SK-N-MC (cell line): ENCODE results near the gene U2AF1.
A peak's percentile ranks its signal among the peaks of the same experiment; 100 is the strongest.
"Not testable (repeated sequence)": the region's sequence is repeated elsewhere in the genome, so short reads cannot be mapped to it uniquely, and the experiment has no call there.

Experiments used
- DNase-seq: peaks from one replicate; pipeline ENCODE4 v3.0.0-alpha.2; 2011; ENCODE audit warnings: low read depth, low spot score
- H3K27ac ChIP-seq: fragments of 200-600 bp; sonication (generic); 2 replicates; pipeline ENCODE4 v1.5.1; 2016; ENCODE audit warnings: mixed run types
- H3K36me3 ChIP-seq: fragments of 200-600 bp; sonication (generic); 2 replicates; pipeline ENCODE4 v1.6.1; 2017; ENCODE audit warnings: antibody characterized with exemption, low read length, mixed read lengths; ENCODE audit not compliant: insufficient read depth
- H3K4me3 ChIP-seq: fragments of 200-600 bp; sonication (generic); 2 replicates; pipeline ENCODE4 v1.5.1; 2016
- H3K9ac ChIP-seq: fragments of 200-600 bp; sonication (generic); 2 replicates; pipeline ENCODE4 v1.8.0; 2017; ENCODE audit warnings: mixed run types, mixed read lengths; ENCODE audit not compliant: insufficient read length
- H3K9me3 ChIP-seq: fragments of 200-600 bp; sonication (generic); 2 replicates; pipeline ENCODE4 v1.6.1; 2017; ENCODE audit warnings: low read depth, mild to moderate bottlenecking, antibody characterized with exemption, low read length, moderate library complexity, mixed read lengths

U2AF1 gene

DNA sequence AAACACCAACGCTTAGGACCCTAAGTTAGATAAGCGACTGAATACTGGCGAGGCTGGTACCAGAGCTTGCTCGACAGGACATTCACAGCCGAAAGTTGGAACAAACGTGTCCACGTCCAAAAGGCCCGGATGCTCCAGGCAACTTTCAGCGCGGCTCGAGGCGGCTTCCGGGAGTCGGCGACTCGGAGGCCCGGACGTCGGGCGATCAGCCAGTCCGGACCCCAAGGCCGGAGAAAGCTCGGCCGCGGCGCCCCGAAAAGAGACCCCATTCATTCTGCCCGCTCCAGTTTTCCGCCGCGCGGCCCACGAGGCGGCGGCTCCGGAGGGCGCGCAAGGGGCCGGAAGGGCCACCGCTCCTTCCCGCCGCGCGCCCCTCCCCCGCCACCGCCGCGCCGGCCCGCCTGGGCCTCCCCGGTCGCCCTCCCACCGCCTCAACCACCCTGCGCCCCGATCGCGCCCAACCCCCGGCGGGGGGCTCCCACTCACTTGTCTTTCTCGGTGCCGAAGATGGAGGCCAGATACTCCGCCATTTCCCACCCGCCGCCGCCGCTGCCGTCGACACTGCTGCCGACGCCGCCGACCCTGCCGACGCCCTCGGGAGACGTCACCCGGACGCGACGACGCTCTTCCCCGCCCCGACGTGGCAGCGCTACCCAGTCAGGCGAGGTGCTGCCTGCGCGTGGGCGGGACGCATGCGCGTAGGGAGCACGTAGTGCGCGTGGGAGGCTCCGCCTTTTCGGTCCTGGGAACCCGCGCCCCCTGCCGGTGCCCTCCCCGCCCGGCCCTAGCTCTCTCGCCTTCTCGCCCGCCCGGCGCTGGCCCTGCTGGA, at the start of gene U2AF1:
TSS of gene U2AF1 (minus strand) at position 606 of the 829 bp plus-strand sequence. CDS start at position 530, 76 bp downstream.
- peak within 1 kb of the TSS; percentile 55; the same call in 1 of the 2 replicates for H3K4me3 ChIP-seq
- not testable (repeated sequence) for H3K9me3 ChIP-seq, DNase-seq, H3K36me3 ChIP-seq, H3K27ac ChIP-seq, H3K9ac ChIP-seq

DNA sequence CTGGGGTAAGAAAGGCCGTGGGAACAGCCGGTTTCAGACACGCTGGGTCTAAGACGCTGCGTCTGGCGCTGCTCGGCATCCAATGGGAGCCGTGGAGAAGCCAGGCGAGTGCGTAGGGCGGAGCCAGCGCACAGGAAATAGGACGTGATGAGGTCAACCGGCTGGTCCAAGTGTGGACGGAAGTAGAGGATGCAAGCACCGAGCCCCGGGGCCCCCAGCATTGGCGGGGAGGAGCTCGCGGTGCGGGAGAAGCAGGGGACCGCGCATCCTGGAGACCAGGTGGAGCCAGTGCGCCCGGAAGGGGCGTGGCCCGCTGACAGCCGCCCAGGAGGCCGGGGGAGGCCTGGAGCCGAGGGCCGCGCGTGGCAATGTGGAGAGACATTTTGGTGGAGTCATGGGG, 46.2 kb upstream of the U2AF1 start:
- not testable (repeated sequence) for H3K4me3 ChIP-seq, H3K9me3 ChIP-seq, DNase-seq, H3K27ac ChIP-seq, H3K36me3 ChIP-seq, H3K9ac ChIP-seq

- not testable (repeated sequence) for H3K36me3 ChIP-seq, H3K9me3 ChIP-seq, DNase-seq, H3K4me3 ChIP-seq, H3K9ac ChIP-seq, H3K27ac ChIP-seq
These were observed 42.0 kb upstream of the U2AF1 start for GRCh38 chr21:43149344-43149743.

DNA sequence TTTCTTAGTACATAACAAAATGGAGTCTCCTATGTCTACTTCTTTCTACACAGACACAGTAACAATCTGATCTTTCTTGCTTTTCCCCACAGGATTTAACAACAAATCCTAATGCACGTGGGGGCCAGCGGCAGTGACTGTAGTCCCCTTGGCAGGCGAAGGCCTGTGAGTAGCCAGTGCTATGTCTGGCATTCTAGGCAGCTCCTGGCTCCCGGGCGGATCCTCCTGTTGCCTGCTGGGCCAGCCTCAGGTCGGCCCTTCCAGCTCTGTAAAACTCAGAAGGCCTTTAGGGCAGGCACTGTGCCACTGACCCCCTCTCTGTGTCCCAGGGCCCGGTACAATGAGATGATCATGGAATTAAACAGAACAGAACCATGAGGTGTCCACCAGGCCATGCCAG, 40.6 kb upstream of the U2AF1 start:
- DNase-seq, H3K9ac ChIP-seq, H3K27ac ChIP-seq, H3K9me3 ChIP-seq, H3K4me3 ChIP-seq, H3K36me3 ChIP-seq: not testable (repeated sequence)

- DNase-seq, H3K9me3 ChIP-seq, H3K9ac ChIP-seq, H3K36me3 ChIP-seq, H3K27ac ChIP-seq, H3K4me3 ChIP-seq: not testable (repeated sequence)
These were observed 39.3 kb upstream of the U2AF1 start for GRCh38 chr21:43146637-43147036.

DNA sequence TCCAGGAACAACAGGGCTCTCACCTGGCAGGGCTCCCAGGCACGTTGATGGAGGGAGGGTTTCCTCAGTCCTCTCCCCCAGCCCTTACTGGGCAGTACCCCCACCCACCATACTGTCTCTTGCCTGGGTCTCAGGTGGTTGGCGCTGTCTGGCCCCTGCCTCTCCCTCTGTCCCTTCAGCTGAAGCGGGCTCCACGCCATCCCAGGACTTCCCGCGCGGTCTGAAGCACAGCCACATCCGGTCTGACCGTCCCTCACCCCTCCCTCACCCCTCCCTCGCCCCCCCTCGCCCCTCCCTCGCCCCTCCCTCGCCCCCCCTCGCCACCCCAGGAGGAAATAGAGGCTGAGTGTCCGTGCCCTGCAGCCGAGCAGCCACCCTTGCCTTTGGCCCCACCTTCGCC, 34.0 kb upstream of the U2AF1 start:
- not testable (repeated sequence) for H3K9me3 ChIP-seq, H3K36me3 ChIP-seq, DNase-seq, H3K4me3 ChIP-seq, H3K27ac ChIP-seq, H3K9ac ChIP-seq

- not testable (repeated sequence) for H3K9ac ChIP-seq, H3K4me3 ChIP-seq, H3K27ac ChIP-seq, H3K36me3 ChIP-seq, DNase-seq, H3K9me3 ChIP-seq
These were observed 31.6 kb upstream of the U2AF1 start for GRCh38 chr21:43138944-43139343.

- H3K9ac ChIP-seq, DNase-seq, H3K4me3 ChIP-seq, H3K27ac ChIP-seq, H3K36me3 ChIP-seq, H3K9me3 ChIP-seq: not testable (repeated sequence)
These were observed 27.1 kb upstream of the U2AF1 start for GRCh38 chr21:43134520-43134919.

DNA sequence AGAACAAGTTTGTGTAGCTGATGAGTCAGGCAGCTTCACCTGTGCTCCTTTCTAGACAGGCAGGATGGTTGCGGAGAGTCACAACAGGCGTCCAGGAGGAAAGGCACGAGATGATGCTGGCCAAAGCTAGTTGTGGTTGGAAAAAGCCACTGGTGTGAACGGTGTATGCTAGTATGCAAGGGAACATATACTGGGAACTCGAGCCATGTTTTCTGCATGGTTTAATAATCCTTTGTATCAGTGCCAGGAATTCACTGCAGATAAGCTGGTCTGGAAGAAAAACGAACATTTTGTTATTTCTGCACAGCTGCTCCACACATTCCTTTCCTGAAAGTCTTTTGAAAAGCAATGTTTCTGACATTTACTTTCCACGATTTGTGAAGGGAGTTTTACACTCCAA, 22.7 kb upstream of the U2AF1 start:
- not testable (repeated sequence) for H3K27ac ChIP-seq, DNase-seq, H3K9ac ChIP-seq, H3K36me3 ChIP-seq, H3K9me3 ChIP-seq, H3K4me3 ChIP-seq

DNA sequence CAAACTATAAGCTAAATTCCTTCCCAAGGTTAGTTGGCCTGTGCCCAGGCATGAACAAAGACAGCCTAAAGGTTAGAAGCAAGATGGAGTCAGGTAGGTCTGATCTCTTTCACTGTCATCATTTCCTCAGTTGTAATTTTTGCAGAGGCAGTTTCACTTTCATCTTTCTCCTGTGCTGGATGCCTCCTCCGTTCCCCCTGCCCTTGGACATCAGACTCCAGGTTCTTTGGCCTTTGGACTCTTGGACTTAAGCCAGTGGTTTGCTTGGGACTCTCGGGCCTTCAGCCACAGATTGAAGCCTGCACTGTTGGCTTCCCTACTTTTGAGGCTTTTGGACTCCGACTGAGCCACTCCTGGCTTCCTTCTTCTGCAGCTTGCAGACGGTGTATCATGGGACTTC, 8.6 kb upstream of the U2AF1 start:
- H3K27ac ChIP-seq, H3K9me3 ChIP-seq, H3K4me3 ChIP-seq, H3K9ac ChIP-seq, H3K36me3 ChIP-seq, DNase-seq: not testable (repeated sequence)

- H3K27ac ChIP-seq, H3K36me3 ChIP-seq, H3K9ac ChIP-seq, DNase-seq, H3K4me3 ChIP-seq, H3K9me3 ChIP-seq: not testable (repeated sequence)
These were observed 7.1 kb upstream of the U2AF1 start for GRCh38 chr21:43114483-43114882.

GRCh38 chr21:43109006-43109405, 1.6 kb upstream of the U2AF1 start:
- not testable (repeated sequence) for H3K9me3 ChIP-seq, DNase-seq, H3K9ac ChIP-seq, H3K4me3 ChIP-seq, H3K27ac ChIP-seq, H3K36me3 ChIP-seq

- not testable (repeated sequence) for H3K9me3 ChIP-seq, H3K9ac ChIP-seq, H3K4me3 ChIP-seq, DNase-seq, H3K36me3 ChIP-seq, H3K27ac ChIP-seq
These were observed 807 bp upstream of the U2AF1 start for GRCh38 chr21:43108177-43108576.

GRCh38 chr21:43107794-43108137, 396 bp upstream of the U2AF1 start:
- not testable (repeated sequence) for H3K9ac ChIP-seq, H3K9me3 ChIP-seq, DNase-seq, H3K27ac ChIP-seq, H3K4me3 ChIP-seq, H3K36me3 ChIP-seq

DNA sequence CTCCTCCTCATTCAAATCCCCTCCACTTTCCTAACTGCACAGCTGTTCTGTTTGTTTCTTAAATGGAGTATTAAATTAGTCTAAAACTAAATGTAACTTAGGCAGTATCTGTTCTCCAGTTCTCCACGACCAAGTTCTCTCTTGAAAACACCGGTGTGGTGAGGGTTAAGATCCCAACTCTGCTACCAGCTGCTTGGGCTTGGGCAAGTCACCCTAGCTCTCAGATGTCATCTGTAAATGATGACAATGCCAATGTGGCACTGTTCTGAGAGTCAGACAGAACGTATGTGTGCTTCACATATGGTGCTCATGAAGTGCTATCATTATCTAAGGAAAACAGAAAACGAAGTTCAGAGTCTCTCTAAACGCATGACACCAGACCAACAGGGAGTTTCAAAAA, 2.7 kb downstream of the U2AF1 start:
- DNase-seq, H3K9ac ChIP-seq, H3K27ac ChIP-seq, H3K4me3 ChIP-seq, H3K9me3 ChIP-seq, H3K36me3 ChIP-seq: not testable (repeated sequence)
